ENCODE results near the gene QRFP. TPM values are rescaled to one million over a fixed set of nuclear protein-coding genes. Genes with fewer than 3 reads are reported as not detected.
A peak's percentile ranks its signal among the peaks of the same experiment; 100 is the strongest.

The QRFP gene
- total RNA-seq, 1 donor from 2014 or later = not detected

GRCh38 chr9:130895481-130896232 lies 955 bp downstream of the QRFP start:
- Histone ChIP-seq H3K27ac (no peak overlapping the region), H3K9me3 (no peaks in the 10 kb centered on the region), H3K4me1 (peaks cover 0 to 5% of the 10 kb centered on the region in 2 donors), H3K4me3 (no peak overlapping the region), H3K27me3 (no peaks in the 10 kb centered on the region), H3K36me3 (peaks cover 16 to 33% of the 10 kb centered on the region in 2 donors)
- DNase-seq (ENCODE audit: low spot score in 2 of 2) = no peak
- TF ChIP-seq, protein P1, sequence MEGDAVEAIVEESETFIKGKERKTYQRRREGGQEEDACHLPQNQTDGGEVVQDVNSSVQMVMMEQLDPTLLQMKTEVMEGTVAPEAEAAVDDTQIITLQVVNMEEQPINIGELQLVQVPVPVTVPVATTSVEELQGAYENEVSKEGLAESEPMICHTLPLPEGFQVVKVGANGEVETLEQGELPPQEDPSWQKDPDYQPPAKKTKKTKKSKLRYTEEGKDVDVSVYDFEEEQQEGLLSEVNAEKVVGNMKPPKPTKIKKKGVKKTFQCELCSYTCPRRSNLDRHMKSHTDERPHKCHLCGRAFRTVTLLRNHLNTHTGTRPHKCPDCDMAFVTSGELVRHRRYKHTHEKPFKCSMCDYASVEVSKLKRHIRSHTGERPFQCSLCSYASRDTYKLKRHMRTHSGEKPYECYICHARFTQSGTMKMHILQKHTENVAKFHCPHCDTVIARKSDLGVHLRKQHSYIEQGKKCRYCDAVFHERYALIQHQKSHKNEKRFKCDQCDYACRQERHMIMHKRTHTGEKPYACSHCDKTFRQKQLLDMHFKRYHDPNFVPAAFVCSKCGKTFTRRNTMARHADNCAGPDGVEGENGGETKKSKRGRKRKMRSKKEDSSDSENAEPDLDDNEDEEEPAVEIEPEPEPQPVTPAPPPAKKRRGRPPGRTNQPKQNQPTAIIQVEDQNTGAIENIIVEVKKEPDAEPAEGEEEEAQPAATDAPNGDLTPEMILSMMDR (IDR thresholded peaks at IDR 0.05) = no peak
- intact Hi-C loops (cut with DNase I) = no loop called here

GRCh38 chr9:130895038-130895437 lies 1.6 kb downstream of the QRFP start:
- Histone ChIP-seq H3K27ac (no peak overlapping the region), H3K9me3 (no peaks in the 10 kb centered on the region), H3K36me3 (peaks cover 22 to 39% of the 10 kb centered on the region in 2 donors), H3K4me3 (no peak overlapping the region), H3K4me1 (peaks cover 0 to 5% of the 10 kb centered on the region in 2 donors), H3K27me3 (no peaks in the 10 kb centered on the region)
- TF ChIP-seq, protein P1 (IDR thresholded peaks at IDR 0.05) = no peak
- intact Hi-C loops (cut with DNase I) = no loop called here
- DNase-seq (ENCODE audit: low spot score in 2 of 2) = no peak

DNA sequence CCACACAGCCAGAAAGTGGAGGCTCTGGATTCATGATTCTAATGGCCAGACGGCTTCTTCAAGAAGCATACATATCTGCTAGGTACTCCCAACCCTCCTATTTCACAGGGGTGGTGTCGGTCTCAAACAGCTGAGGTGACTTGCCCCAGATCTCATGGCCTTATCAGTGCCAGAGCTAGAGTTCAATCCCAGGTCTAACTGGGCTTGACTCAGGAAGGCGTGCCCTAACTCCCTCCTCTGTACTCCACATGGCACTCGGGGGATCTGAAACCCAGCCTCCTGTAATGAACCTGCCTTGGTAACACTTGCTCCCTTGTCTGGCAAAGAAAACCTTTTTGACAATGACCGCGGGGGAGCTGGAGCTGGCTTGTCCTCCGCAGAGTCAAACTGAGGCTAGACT lies 2.1 kb downstream of the QRFP start:
- TF ChIP-seq, protein P1 (IDR thresholded peaks at IDR 0.05) = no peak
- Histone ChIP-seq H3K4me1 (peaks cover 0 to 5% of the 10 kb centered on the region in 2 donors), H3K36me3 (peaks cover 27 to 44% of the 10 kb centered on the region in 2 donors), H3K9me3 (no peaks in the 10 kb centered on the region), H3K27ac (no peak overlapping the region), H3K27me3 (no peaks in the 10 kb centered on the region), H3K4me3 (no peak overlapping the region)
- intact Hi-C loops (cut with DNase I) = no loop called here
- DNase-seq (ENCODE audit: low spot score in 2 of 2) = no peak

DNA sequence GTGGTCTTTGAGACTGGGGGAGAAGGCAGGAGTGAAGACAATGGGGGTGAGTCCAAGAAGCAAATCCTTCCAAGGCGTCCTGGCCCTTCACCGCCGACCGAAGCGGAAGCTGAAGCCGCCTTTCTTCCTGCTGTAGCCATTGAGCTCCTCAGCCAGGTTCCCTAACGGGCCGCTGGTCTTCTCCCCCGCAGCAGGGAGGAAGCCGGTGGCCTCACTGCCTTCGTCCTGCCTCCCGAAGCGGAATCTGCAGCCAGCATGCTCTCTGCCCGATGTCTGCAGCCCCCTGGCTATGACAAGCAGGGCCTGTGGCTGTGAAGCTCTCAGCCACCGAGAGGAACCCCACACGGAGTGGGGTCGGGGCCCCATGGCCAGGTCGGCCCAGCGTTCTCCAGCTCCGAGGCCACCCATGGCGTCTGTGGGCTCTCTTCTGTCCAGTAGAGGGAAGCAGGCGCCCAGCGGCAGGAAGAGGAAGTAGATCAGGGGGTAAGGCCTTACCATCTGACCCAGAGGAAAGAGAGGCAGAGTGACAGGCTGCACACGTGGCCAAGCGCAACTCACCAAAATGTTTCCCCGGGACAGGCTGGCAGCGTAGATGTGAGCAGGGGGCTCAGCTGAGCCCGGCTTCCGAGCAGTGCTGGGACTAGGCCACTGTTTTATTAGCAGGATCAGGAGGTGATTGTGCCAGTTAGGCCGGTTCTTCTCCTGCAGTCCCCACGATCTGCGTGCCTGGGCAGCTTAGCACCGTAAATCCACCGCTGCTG lies 3.1 kb downstream of the QRFP start:
- peak in 1 of 2 donors; percentile 30 for DNase-seq (ENCODE audit: low spot score in 2 of 2)
- no peak overlapping the region for H3K27ac ChIP-seq
- H3K27me3 ChIP-seq = no peaks in the 10 kb centered on the region
- intact Hi-C loops (cut with DNase I) = no loop called here
- TF ChIP-seq, protein P1 (IDR thresholded peaks at IDR 0.05) = peak in 2 of 3 experiments; percentile 19
- no peak overlapping the region for H3K4me3 ChIP-seq
- peaks cover 35 to 52% of the 10 kb centered on the region in 2 donors for H3K36me3 ChIP-seq
- peaks cover 0 to 5% of the 10 kb centered on the region in 2 donors for H3K4me1 ChIP-seq
- no peaks in the 10 kb centered on the region for H3K9me3 ChIP-seq

GRCh38 chr9:130892477-130893304 lies 3.9 kb downstream of the QRFP start:
- DNase-seq (ENCODE audit: low spot score in 2 of 2) = no peak
- Histone ChIP-seq H3K4me1 (peaks cover 0 to 5% of the 10 kb centered on the region in 2 donors), H3K9me3 (no peaks in the 10 kb centered on the region), H3K36me3 (peaks cover 43 to 61% of the 10 kb centered on the region in 2 donors), H3K27me3 (no peaks in the 10 kb centered on the region), H3K27ac (no peak overlapping the region), H3K4me3 (no peak overlapping the region)
- TF ChIP-seq, protein P1 (IDR thresholded peaks at IDR 0.05) = no peak
- intact Hi-C loops (cut with DNase I) = no loop called here

Measured in ascending aorta (tissue), 2 donors.